SK-MEL-5 (cell line): ENCODE measurements around the gene ZNF106. TPM values are rescaled to one million over a fixed set of nuclear protein-coding genes. Genes with fewer than 3 reads are reported as not detected.

Experiments
- DNase-seq: peaks from one replicate; pipeline ENCODE4 v3.0.0-alpha.2; 2016; ENCODE audit warnings: low read depth, low spot score
- in situ Hi-C: cut with HindIII; loops from 2 replicates; pipeline ENCODE4 v1.10.0; 2016; ENCODE audit warnings: low sequenced_read_pairs, high pct_unique_total_duplicates, low pct_unique_long_range_greater_than_20kb
- total RNA-seq: library from RNA; depleted of rRNA; stranded (reverse); fragments of >200 nt; shearing (Covaris generic); gene quantifications from 2 replicates; pipeline ENCODE4 v1.2.3, GENCODE V29; 2014

Gene ZNF106
- total RNA-seq, 1 experiment from 2014 or later, result 173 TPM

- no peak for DNase-seq
- in situ Hi-C loops, result no loop called here
Observed at GRCh38 chr15:42491539-42492225, 741 bp upstream of the ZNF106 start.

- in situ Hi-C loops, result no loop called here
Observed at GRCh38 chr15:42490291-42490670, 660 bp downstream of the ZNF106 start.

GRCh38 chr15:42483677-42484076, 7.3 kb downstream of the ZNF106 start:
- in situ Hi-C loops, result no loop called here

More at GRCh38 chr15:42490291-42490670, 660 bp downstream of the ZNF106 start:
- DNase-seq, result no peak

GRCh38 chr15:42482701-42483100, 8.2 kb downstream of the ZNF106 start:
- in situ Hi-C loops, result no loop called here
- DNase-seq, result no peak

More at GRCh38 chr15:42483677-42484076, 7.3 kb downstream of the ZNF106 start:
- no peak for DNase-seq

- in situ Hi-C loops, result loop anchor here (25.0 kb wide), 1 partner anchor 213 kb away; the partner anchor contains the start of genes GANC and TMEM87A
- DNase-seq, result no peak
Observed at GRCh38 chr15:42474827-42475226, 16.1 kb downstream of the ZNF106 start.

- in situ Hi-C loops, result loop anchor here (25.0 kb wide), 1 partner anchor 209 kb away; the partner anchor contains the start of genes GANC and TMEM87A
- DNase-seq, result no peak
Observed at GRCh38 chr15:42471002-42471401, 19.9 kb downstream of the ZNF106 start.

GRCh38 chr15:42465520-42466259, 25.3 kb downstream of the ZNF106 start:
- in situ Hi-C loops, result loop anchor here (25.0 kb wide), 1 partner anchor 203 kb away; the partner anchor contains the start of genes GANC and TMEM87A
- no peak for DNase-seq

- peak; percentile 71 for DNase-seq
- in situ Hi-C loops, result loop anchor here (25.0 kb wide), 1 partner anchor 199 kb away; the partner anchor contains the start of genes GANC and TMEM87A
Observed at GRCh38 chr15:42461261-42461660, 29.7 kb downstream of the ZNF106 start.

- in situ Hi-C loops, result loop anchor here (25.0 kb wide), 1 partner anchor 195 kb away; the partner anchor contains the start of genes GANC and TMEM87A
- DNase-seq, result peak; percentile 96
Observed at GRCh38 chr15:42457445-42458442, 33.2 kb downstream of the ZNF106 start.

- in situ Hi-C loops, result loop anchor here (25.0 kb wide), 1 partner anchor 195 kb away; the partner anchor contains the start of genes GANC and TMEM87A
- DNase-seq, result peak; percentile 35
Observed at GRCh38 chr15:42456971-42457370, 34.0 kb downstream of the ZNF106 start.

GRCh38 chr15:42456531-42456930, 34.4 kb downstream of the ZNF106 start:
- DNase-seq, result no peak
- in situ Hi-C loops, result loop anchor here (25.0 kb wide), 1 partner anchor 194 kb away; the partner anchor contains the start of genes GANC and TMEM87A

- in situ Hi-C loops, result loop anchor here (25.0 kb wide), 1 partner anchor 192 kb away; the partner anchor contains the start of genes GANC and TMEM87A
- DNase-seq, result no peak
Observed at GRCh38 chr15:42453826-42454225, 37.1 kb downstream of the ZNF106 start.

- DNase-seq, result no peak
- in situ Hi-C loops, result loop anchor here (25.0 kb wide), 1 partner anchor 188 kb away; the partner anchor contains the start of genes GANC and TMEM87A
Observed at GRCh38 chr15:42450425-42450790, 40.5 kb downstream of the ZNF106 start.

GRCh38 chr15:42449770-42450424, 41.0 kb downstream of the ZNF106 start:
- DNase-seq, result no peak
- in situ Hi-C loops, result loop anchor here (25.0 kb wide), 1 partner anchor 188 kb away; the partner anchor contains the start of genes GANC and TMEM87A

GRCh38 chr15:42448281-42448680, 42.7 kb downstream of the ZNF106 start:
- in situ Hi-C loops, result no loop called here
- no peak for DNase-seq

- no peak for DNase-seq
- in situ Hi-C loops, result no loop called here
Observed at GRCh38 chr15:42447599-42447998, 43.3 kb downstream of the ZNF106 start.

- in situ Hi-C loops, result no loop called here
- DNase-seq, result no peak
Observed at GRCh38 chr15:42445551-42445950, 45.4 kb downstream of the ZNF106 start.
